ENCODE results near the gene PKNOX2.

- no peak for TF ChIP-seq CTCF (IDR thresholded peaks at IDR 0.05)
- TF ChIP-seq EP300 (IDR thresholded peaks at IDR 0.05): no peak
These were observed 28.6 kb upstream of the PKNOX2 start for GRCh38 chr11:125136001-125136400.

Measured in ovary (tissue), 3 donors.